GM19099 (cell line): ENCODE measurements around the gene OR9A2.

Source experiments
- POLR2A ChIP-seq: IDR thresholded peaks from 3 replicates; pipeline ENCODE4 v1.6.1; 2011; ENCODE audit warnings: low read depth; ENCODE audit not compliant: insufficient read length; ENCODE audit errors: extremely low read depth

Gene OR9A2

DNA sequence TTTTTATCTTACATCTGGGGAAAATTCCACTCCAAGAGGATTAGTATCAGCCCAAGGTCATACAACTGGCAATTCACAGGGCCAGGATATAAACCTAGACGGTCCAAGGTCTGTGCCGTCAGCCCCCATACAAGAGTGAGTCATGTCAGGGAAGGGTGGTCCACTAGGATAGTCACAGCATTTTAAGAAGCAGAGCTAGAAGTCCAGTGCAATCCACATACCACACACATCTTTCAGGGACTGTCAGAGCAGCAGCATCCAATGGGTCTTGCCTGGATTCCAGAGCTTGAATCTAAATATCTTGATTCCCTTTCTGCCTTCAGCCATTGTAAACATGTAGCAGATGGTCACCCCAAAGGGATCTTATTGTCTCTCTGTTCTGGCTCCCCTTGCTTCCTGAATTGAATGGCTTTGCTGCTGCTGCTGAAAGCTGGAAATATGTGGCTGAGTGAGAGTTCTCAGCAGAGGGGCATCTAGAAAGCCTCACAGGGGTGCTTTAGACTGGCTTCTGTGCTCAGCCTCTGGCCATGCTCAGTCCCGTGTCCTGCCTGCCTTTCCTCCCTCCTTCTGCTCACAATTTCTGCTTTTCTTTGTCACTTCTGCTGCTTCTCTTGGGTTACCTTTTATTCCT, 15.3 kb upstream of the OR9A2 start:
- no peak for TF ChIP-seq POLR2A

DNA sequence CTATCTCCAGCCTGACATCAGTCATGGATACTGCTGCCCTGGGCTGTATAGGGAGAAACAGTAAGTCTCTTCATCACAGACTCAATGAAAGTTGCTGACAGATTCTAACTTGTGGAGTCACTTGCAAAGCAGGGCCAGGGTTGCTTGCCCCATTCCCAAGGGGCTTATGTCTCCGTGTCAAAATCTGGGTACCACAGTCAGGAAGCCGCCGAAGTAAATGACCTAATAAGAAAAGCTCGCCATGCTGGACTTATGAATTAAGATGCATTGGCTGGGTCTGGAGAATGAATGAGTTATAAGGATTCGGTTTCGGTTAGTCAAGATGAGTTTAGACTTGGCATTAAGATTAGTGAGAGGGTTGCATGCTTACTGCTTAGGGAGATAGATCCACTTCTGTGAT, 14.4 kb upstream of the OR9A2 start:
- TF ChIP-seq POLR2A, result no peak

DNA sequence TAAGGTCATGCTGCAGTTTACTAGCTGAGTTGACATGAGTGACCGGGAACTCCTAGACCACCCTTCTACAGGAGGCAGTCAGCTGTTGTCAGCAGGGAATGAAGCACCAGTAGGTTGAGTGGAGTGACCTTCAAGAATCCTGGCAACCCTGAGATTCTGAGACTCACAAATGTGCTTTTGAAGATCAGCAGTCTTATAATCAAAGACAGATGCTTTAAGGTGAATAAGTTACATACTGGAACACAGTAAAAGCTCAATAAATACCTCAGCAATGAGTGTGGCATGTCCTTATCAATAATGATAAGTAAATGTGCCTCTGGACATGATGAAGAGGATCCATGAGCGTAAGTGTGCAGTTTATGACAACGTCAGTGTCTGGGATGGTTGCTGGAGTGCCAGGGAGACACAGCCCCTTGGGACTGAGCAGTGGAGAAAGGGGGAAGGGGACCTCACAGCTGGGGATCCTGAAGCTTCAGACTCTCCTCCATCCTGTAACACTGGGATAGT, 13.3 kb upstream of the OR9A2 start:
- no peak for TF ChIP-seq POLR2A

DNA sequence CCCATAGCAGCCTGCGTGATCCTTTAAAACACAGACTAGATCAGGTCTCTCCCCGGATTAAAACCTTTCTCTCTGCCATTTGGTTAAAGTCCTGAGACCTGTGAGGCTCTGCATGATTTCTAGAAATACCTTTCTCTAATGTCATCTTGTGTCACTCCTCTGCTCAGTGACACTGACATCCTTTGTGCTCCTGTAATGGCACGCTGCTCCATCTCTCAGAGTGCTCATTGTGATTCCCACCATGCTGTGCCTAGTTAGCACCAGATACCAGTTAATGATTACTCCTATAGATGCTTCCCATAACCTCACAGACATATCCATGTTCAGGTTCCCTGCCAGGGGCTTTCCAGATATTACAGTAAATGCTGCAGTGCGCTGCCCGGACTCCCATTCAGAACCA, 11.7 kb upstream of the OR9A2 start:
- no peak for TF ChIP-seq POLR2A

DNA sequence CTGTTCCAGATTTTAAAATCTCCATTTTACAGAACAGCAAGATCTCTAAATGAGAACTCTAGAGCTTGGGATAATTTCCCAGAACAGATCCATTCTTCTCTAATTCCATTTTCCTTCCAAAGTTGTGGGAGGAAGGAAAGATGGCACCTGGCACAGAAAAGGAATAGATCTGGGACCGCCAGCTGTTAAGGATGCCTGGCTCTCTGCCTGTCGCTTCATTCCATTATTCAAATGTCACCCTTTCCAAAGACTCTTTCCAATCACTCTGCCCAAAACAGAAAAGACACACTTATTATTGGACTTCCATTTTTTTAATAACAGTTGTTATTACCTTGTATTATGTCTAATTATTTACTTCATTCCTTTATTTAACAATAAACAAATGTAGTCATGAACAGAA, 751 bp upstream of the OR9A2 start:
- TF ChIP-seq POLR2A, result no peak

DNA sequence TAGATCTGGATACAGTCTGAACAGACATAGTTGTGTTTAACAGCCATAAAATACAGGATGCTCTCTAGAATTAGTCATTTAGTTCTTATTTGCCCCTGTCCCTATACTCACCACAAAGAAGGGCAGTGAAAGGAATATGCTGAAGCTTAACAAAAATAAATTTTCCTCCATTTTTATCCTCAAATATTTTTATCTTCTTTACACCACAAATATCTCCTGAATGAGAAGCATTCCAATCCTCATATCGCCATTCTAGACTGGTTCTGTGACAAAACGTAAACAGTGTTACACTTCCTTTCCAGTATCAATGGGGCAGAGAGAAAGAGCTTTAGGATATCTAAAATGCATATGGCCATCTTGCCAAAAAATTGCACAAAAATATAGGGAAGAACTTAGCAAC, 1.6 kb downstream of the OR9A2 start:
- no peak for TF ChIP-seq POLR2A

DNA sequence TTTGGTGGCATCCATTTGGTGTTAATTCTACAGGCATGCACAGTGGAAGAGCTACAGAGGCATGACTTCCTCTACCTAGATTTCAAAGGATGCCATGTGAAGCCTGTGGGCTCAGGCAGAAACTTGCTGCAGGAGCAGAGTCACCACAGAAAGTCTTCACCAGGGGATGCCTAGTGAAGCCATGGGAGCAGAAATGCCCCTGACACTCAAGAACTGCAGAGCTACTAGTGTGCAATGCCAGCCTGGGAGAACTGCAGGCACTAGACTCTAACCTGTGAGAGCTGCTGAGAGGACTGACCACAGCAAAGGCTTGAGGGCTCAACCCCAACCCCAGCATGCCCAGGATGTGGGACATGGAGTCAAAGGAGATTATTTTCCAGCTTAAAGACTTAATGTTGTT, 3.9 kb downstream of the OR9A2 start:
- TF ChIP-seq POLR2A, result no peak

DNA sequence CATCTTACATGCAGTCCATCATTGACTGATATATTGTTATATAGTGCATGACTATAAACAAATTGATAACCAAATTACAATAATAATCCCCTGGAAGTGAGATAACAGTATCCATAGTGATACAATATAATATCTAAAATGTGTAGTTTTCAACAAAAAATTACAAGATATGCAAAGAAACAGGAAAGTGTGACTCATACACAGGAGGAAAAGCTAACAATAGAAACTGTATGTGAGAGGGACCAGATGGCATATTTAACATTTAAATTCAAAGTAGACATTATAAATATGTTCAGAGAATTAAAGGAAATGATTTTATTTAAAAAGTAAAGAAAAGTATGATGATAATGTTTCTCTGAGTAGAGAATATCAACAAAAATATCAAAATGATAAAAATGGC, 8.0 kb downstream of the OR9A2 start:
- TF ChIP-seq POLR2A, result no peak

DNA sequence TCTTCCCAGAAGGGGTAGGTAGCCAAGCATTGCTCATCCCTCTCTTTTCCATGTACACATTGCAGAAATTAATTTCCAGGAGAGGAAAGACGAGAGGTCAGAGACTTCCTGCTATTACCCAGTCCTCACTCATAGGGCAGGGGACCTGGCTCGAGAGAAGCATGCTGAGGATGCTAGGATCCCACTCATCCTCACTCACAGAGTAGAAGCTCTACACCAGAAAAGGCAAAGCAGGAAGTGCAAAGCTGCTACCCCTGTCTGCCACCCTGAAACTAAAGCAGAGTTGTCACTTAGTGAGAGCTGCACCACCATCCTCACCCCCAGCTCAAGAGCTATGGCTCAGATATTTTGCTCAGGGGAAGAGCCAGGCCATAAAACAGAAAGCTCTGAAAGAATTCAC, 9.9 kb downstream of the OR9A2 start:
- TF ChIP-seq POLR2A, result no peak

DNA sequence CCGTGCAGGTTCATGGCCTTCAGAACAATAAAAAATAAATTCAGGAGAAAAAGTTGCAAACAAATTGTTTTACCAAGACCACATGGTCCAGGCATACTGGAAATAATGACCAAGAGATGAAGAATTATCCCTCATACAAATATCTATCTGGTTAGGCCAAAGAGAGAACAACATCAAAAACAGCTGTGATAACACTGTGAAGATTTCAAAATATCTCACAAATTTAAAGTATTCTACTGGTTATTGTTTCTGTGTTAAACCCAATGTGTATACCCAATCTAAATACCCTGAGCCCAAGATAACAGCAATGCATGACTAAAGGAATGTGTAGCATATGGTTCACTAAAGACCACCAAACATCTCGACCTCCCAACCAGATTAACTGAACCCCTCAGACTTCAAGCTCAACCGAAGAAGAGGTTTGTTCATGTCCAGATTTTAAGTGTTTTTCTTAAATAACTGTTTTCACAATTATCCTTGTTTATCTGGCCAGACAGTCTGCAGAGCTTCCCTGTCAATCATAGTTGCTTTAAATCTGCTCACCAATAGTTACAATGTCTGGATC, 10.9 kb downstream of the OR9A2 start:
- TF ChIP-seq POLR2A, result no peak

DNA sequence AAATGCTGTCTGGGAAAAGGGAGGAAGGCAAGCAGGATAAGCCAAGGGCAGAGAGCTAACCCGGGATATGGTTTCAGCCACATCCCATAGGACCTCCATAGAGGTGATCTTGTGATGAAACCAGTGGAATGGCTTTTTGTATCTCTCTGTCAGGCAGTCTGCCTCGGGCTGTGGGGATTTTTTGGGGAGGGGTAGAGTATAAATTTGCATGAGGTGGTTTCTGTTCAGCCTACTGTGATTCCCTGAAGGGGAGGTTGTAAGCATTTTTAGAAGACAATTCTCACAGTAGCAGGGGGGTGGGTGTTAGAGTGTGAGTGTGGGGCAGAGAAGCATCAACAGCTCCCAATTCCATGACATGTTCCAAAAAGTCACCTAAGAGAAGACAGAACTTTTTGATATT, 11.8 kb downstream of the OR9A2 start:
- TF ChIP-seq POLR2A, result no peak

DNA sequence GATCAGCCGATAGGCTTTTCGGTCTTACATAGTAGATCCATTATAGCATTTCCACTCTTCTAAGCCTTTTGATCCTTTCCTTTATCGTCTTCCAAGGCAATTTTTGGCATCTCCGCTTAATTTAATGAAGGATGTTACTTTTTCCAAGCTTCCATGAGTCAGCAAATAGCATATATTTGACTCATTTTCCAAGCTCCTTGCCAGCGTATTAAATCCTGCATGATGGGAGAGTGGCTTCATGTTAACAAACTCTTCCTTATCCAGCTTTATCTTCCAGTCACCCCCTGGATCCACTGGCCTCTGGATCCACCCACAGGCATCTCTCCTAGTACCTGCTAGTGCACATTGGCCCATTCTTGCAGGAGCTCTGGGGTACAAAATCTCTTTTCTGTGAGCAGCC, 13.0 kb downstream of the OR9A2 start:
- TF ChIP-seq POLR2A, result no peak

DNA sequence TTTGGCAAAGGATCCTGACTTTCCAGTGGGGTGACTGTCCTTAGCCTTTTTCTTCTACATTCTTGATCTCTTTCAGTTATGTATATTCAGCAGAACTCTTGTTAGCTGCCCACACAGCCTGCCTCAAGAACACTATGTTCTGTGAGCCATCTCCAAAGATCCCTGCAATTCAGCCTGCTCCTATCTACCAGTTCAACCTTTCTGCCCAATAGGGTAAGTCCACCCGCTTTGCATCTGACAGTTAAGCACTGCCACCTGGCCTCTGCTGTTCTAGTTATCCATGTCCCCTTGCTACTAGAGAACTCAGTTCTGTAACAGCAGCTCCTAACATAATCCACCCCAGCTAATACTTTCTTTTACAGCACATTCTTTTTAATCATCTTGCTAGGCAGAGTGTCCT, 13.5 kb downstream of the OR9A2 start:
- TF ChIP-seq POLR2A, result no peak

DNA sequence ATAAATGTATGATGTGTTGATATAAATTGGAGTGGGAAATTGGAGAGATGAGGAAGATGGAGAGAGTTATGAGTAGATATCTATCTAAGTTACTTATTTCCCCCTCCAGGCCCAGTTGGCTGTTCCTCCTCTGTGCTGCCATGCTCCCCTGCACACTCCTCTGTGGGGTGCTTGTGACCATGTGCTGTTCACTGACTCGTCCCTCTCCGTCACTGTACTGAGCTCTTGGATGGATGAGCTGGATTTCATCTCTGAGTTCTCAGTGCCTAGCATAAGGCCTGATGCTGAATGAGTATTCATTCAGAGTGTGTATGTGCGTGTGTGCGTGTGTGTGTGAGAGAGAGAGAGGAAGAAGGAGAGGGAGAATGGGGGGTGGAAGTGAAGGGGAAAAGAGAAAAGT, 14.5 kb downstream of the OR9A2 start:
- no peak for TF ChIP-seq POLR2A

DNA sequence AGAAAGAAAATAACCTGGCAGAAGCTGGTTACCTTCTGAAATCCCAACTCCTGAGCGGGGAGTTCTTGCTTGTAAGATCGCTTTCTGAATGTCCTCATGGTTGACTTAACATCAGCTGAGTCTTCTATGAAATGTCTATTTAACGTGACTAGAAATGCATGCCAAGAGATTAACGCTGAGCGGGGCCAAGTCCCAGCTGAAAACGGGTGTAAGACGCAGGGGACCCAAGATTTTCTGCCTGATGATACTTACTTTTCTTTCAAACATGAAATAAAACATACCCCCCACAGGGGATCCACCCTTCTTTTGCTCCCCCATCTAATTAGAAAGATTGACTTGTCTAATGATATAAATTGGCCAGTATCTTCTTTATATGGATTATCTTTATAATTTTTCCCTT, 14.9 kb downstream of the OR9A2 start:
- TF ChIP-seq POLR2A, result no peak

DNA sequence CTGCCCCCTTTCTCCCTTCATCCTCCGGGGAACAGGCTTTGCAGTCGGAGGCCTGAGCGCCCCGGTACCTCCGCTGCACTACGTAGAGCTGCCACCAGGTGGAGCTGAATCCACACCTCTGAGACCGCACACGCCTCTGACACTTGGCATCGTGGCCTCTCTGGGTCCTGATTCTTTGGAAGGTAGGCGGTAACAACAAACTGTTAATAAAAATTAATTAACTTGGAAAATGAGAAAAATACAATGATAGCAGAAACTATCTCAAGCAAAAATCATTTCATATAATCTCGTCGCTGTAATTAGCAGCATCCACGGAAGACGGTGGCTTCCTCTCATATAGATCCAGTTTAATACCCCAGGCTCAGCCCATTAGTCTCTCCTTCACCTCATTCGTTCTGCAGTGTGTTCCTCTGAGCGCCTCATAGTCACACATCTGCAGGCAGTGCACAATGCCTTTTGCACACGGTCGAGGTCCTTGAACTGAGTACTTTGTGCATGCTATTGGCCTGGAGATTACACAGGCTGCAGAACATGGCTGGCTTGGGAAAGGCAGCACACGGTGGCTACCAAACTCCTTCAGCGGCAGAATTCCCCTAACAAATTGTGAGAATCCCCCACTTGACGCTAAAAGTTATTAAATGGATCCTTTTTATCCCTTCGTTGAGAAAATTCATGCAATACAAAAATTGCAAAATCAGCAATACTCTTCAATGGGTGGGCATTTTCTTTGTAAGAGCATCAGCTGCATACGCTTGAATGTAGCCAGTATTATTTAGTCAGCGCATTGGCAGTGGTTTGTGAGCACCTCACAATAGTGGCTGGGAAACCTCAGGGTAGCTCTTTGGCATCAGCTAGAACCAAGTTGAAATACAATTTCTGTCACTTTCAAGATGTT, 18.7 kb downstream of the OR9A2 start:
- no peak for TF ChIP-seq POLR2A
